ENCODE measurements around the gene DPP3. TPM values are rescaled to one million over a fixed set of nuclear protein-coding genes. Genes with fewer than 3 reads are reported as not detected.

Gene DPP3
- total RNA-seq, 1 donor from 2014 or later: 106 TPM

GRCh38 chr11:66549696-66550095 is 69.5 kb downstream of the DPP3 start:
- H3K4me3 ChIP-seq (ENCODE audit: low read depth, low read length): no peak overlapping the region
- no peak for TF ChIP-seq CTCF (conservative IDR thresholded peaks at IDR 0.05; ENCODE audit: low read depth, low read length)
- no peak for DNase-seq (ENCODE audit: low read depth)

GRCh38 chr11:66550887-66551286 is 70.7 kb downstream of the DPP3 start:
- no peak for DNase-seq (ENCODE audit: low read depth)
- no peak for TF ChIP-seq CTCF (conservative IDR thresholded peaks at IDR 0.05; ENCODE audit: low read depth, low read length)
- H3K4me3 ChIP-seq (ENCODE audit: low read depth, low read length): no peak overlapping the region

GRCh38 chr11:66554602-66555001 is 74.4 kb downstream of the DPP3 start:
- no peak for TF ChIP-seq CTCF (conservative IDR thresholded peaks at IDR 0.05; ENCODE audit: low read depth, low read length)
- no peak for DNase-seq (ENCODE audit: low read depth)
- H3K4me3 ChIP-seq (ENCODE audit: low read depth, low read length): no peak overlapping the region

GRCh38 chr11:66555416-66555815 is 75.2 kb downstream of the DPP3 start:
- no peak overlapping the region for H3K4me3 ChIP-seq (ENCODE audit: low read depth, low read length)
- no peak for DNase-seq (ENCODE audit: low read depth)
- TF ChIP-seq CTCF (conservative IDR thresholded peaks at IDR 0.05; ENCODE audit: low read depth, low read length): no peak

- no peak for DNase-seq (ENCODE audit: low read depth)
- no peak overlapping the region for H3K4me3 ChIP-seq (ENCODE audit: low read depth, low read length)
- no peak for TF ChIP-seq CTCF (conservative IDR thresholded peaks at IDR 0.05; ENCODE audit: low read depth, low read length)
Measured at GRCh38 chr11:66556086-66556485, 75.9 kb downstream of the DPP3 start.

GRCh38 chr11:66557733-66558326 is 77.6 kb downstream of the DPP3 start:
- H3K4me3 ChIP-seq (ENCODE audit: low read depth, low read length): no peak overlapping the region
- DNase-seq (ENCODE audit: low read depth): no peak
- no peak for TF ChIP-seq CTCF (conservative IDR thresholded peaks at IDR 0.05; ENCODE audit: low read depth, low read length)

Other genes with a start within 250 kb of the DPP3 start
- gene KLC2, start 222.7 kb upstream of the DPP3 start, total RNA-seq: 21.7 and 32.0 TPM in 2 replicates
- 152 and 162 TPM in 2 replicates for gene RAB1B, start 211.8 kb upstream of the DPP3 start, total RNA-seq
- gene CNIH2, start 202.3 kb upstream of the DPP3 start, total RNA-seq: 0.43 and 0.58 TPM in 2 replicates
- 106 and 152 TPM in 2 replicates for gene YIF1A, start 191.3 kb upstream of the DPP3 start, total RNA-seq
- 0.58 TPM in 1 of 2 replicates, not detected in the other for gene TMEM151A, start 188.5 kb upstream of the DPP3 start, total RNA-seq
- gene CD248, start 163.4 kb upstream of the DPP3 start, total RNA-seq: 0.07 and 1.0 TPM in 2 replicates
- 18.9 and 21.1 TPM in 2 replicates for gene RIN1, start 144.0 kb upstream of the DPP3 start, total RNA-seq
- 72.0 and 95.1 TPM in 2 replicates for gene BRMS1, start 135.3 kb upstream of the DPP3 start, total RNA-seq
- 32.0 and 36.2 TPM in 2 replicates for gene B4GAT1, start 132.8 kb upstream of the DPP3 start, total RNA-seq
- 6.6 and 12.3 TPM in 2 replicates for gene SLC29A2, start 108.7 kb upstream of the DPP3 start, total RNA-seq
- not detected in 2 replicates for gene NPAS4, start 59.4 kb upstream of the DPP3 start, total RNA-seq
- 85.3 TPM in 2 replicates for gene MRPL11, start 41.6 kb upstream of the DPP3 start, total RNA-seq
- gene PELI3, start 13.5 kb upstream of the DPP3 start, total RNA-seq: 3.5 and 3.6 TPM in 2 replicates
- 20.0 and 43.6 TPM in 2 replicates for gene BBS1, start 30.2 kb downstream of the DPP3 start, total RNA-seq
- gene ZDHHC24, start 65.6 kb downstream of the DPP3 start, total RNA-seq: 15.0 and 17.8 TPM in 2 replicates
- not detected in 2 replicates for gene ACTN3, start 66.5 kb downstream of the DPP3 start, total RNA-seq
- 6.7 and 15.2 TPM in 2 replicates for gene CTSF, start 88.2 kb downstream of the DPP3 start, total RNA-seq
- 0.14 and 0.52 TPM in 2 replicates for gene CCDC87, start 112.6 kb downstream of the DPP3 start, total RNA-seq
- 19.4 and 22.1 TPM in 2 replicates for gene CCS, start 112.8 kb downstream of the DPP3 start, total RNA-seq
- gene RBM14, start 136.2 kb downstream of the DPP3 start, total RNA-seq: 40.4 and 73.7 TPM in 2 replicates
- gene RBM4, start 158.3 kb downstream of the DPP3 start, total RNA-seq: 105 and 133 TPM in 2 replicates
- 4.0 and 17.3 TPM in 2 replicates for gene RBM4B, start 197.5 kb downstream of the DPP3 start, total RNA-seq
- 63.9 and 78.9 TPM in 2 replicates for gene SPTBN2, start 248.8 kb downstream of the DPP3 start, total RNA-seq